NCI-H187 (cell line): ENCODE results near the gene ATCAY.
"Not testable (repeated sequence)": the region's sequence is repeated elsewhere in the genome, so short reads cannot be mapped to it uniquely, and the experiment has no call there.

Experiments
- DNase-seq, 2 experiments: peaks; one replicate each; lab custom pipeline; 2025; lab: John Stamatoyannopoulos, UW

The ATCAY gene

DNA sequence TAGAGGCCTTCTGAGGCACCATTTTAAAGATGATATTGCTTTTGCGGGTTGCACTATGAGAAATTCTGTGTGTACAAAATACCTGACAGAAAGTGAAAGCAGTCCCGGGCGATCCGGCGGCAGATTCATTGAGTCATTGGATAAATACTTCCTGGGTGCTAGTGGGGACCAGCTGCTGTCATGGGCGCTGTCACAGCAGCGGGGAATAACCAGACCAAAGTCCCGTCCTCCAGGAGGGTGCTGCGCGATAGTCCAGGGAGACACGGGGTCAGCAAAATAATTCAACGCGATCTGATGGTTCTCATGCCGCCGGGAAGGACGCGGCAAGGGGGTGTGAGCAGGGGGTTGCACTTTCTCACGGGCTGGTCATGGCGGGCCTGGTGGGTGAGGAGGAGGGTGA is 25.2 kb upstream of the ATCAY start:
- DNase-seq: no peak

DNA sequence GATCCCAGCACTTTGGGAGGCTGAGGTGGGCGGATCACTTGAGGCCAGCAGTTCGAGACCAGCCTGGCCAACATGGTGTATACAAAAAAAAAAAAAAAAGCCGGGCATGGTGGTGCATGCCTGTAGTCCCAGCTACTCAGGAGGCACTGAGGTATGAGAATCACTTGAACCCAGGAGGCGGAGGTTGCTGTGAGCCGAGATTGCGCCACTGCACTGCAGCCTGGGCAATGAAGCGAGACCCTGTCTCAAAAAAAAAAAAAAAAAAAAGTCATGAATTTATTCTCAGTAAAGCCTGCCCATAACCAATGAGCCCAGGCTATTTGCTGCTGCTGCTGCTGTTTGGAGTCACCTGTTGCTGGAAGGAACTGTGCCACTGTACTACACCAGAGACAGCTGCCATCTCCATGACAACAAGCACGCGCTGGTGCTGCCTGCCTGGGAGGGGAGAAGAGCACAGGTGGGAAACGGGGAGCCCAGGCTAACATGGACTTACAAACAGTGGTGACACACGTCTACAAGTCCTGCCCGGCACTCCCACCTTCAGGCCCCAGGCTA is 23.0 kb upstream of the ATCAY start:
- DNase-seq: no peak

DNA sequence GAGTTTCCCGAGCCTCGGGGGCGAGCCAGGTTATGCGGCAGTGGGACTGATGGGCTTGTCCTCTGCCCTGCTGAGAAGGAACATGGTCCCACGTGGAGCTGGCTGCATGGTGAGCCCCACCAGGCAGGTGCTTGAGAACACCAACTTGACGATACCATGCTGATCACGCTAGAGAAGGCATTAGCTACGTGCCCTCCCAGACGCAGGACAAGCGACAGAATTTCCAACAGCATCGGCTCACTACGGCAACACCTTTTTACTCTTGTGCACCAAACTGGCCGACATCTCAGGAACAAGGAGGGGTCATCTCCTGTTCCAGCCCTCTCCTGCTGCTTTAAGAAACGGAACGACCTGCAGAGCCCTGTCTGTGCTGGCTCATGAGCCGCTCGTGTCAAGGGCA is 20.0 kb upstream of the ATCAY start:
- no peak for DNase-seq

DNA sequence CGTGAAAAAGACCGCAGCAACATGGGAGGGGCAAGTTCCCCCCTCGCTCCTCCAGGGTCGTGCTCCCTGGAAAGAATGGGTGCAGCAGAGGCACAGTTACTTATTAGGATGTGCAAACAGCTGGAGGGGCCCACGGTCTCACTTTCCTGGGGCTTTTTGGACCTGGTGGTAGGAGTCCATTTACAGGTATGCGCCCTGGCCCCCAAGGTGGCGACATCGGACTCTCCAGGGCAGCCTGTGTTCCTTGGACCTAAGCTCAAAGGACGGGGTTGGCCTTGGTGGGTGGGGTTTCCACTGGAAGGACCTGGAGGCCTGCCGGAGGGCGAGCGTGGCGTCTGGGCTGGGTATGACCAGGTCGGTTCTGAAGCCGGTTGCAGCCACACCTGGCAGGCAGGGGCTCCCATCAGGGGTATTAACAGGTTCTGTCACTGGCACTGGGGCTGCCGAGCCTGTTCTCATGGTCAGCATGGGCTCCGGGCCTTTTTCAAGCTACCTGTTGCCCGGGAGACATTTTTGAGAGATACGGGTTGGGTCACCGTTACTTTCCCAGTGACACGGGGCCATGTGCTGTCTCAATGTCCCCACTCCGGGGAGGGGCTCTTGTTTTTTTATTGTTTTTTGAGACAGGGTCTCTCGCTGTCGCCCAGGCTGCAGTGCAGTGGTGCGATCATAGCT is 17.5 kb upstream of the ATCAY start:
- DNase-seq: no peak

DNA sequence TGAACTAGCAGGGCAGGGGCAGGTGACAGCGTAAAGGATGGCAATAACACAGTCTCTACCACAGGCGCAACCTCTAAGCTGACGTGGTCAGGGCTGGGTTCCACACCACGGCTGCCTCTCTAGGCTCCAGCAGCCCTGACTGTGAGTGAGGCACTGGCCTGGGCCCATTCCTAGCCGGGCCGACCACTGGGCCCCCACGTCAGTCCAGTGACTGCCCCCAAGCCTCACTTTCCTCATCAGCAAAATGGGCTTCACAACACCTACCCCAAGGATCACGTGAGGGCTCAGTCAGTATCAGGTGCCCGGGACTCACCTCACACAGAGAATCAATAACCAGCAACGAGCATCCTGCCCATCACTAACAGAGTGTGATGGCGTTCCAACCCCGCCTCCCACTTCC is 16.8 kb upstream of the ATCAY start:
- no peak for DNase-seq

DNA sequence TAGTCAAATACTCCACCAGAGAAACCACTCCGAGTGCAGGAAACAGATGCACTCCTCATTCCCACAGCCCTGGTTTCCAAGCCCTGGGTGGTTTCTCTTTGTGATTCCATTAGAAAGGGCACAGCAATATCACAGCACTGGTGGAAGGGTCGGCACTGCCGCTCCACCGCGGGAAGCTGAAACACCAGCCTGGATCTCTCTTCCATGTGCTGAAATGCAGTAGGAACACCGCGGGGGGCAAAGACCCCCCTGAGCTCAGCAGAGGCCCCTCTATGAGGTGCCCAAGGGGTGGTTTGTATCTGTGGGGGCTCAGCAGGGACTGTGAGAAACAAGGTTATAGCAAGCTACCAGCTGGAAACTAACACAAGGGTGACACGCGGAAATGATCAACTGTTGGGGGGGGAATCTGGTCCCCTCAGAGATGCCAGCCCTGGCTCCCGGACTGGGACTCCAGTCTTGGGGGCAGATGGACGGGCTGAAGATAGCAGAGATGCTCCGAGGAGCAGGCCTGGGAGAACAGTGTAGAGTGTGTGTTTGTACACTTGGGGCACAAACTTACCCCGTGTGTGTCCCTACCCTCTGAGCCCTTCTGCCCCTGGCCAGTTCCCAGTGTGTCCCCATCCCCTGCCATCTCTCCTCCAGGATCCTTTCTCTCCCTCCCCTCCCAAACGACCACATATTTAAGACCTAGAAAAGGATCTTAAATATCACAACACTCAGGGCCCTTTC is 13.4 kb upstream of the ATCAY start:
- DNase-seq: no peak

DNA sequence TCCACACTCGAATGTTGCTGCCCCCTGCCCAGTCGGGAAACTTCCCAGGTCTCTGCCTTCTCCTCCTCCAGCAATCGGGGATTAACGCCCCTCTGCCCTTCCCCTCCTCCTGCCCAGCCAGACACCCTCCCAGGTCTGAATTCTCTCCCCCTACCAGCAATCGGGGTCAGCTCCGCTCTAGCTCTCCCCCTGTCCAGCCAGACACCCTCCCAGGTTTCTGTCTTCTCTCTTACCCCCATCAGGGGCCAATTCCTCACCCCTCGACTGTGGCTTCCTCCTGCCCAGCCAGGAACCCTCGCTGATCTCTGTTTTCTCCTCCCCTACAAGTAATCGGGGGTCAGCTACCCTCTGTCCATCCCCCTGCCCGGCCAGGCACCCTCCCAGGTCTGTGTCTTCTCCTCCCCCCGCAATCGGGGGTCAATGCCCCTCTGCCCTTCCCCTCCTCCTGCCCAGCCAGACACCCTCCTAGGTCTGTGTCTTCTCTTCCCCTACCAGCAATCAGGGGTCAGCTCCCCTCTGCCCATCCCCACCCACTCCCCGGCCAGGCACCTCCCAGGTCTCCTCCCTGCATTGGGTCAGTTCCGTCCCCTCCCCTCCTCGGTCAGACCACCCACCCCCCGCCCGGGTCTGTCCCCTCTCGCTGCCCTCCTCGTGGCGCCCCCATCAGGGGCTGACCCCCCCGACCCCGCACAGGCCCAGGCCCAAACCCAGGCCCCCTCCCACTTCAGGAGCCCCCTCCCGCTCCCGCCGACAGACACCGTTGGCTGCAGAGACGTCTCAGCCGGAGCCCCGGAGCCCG is 12.3 kb upstream of the ATCAY start:
- DNase-seq: no peak

DNA sequence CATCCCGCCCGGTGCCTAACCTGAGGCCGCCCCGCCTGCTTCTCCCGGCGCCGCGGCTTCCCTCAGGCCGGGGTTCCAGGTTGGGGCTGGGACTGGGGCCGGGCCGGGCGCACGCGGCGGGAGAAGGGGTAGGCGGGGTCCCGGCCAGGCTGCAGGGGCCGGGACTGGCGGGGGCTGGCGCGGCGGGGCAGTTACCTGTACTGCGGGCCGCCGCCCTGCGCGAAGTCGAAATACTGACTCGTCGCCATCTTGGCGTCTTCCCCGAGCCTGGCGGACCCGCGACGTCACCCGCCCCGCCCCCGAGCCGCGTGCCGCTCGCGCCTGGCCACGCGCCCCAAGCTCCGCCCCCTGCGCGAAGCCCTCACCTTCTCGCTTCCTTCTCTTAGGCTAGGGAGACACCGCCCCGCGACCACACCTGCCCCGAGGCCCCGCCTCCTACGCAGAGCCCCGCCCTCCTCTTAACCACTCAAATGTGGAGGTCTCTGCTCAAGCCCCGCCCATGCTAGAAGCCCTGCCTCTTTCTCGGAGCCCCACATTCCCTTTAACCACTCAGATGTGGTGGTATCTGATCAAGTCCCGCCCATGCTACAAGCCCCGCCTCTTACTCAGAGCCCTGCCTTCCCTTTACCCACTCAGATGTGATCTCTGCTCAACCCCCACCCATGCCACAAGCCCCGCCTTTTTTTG is 11.6 kb upstream of the ATCAY start, which contains the start of gene ZFR2:
Gene ZFR2 (minus strand): TSS at position 269 of the 687 bp plus-strand sequence. CDS start 21 bp downstream, at position 248.
- DNase-seq: no peak

DNA sequence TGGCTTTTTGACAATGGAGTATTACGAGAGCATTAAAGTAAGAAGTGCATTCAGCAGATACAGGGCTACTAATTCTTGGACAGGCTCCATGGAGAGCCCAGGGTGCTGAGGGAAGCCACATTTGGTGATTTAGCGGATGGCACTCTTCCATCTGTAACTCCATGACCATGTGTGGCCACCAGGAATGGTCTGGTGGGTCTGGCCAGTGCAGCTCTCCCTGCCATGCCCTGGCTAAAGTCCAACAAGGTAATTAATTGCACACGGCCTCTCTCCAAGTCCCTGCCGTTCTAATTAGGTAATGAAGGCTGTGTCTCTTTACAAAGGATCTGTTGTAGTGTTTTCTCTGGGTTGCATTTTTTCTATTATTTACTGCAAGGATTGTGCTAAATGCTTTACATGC is 7.3 kb upstream of the ATCAY start:
- no peak for DNase-seq

DNA sequence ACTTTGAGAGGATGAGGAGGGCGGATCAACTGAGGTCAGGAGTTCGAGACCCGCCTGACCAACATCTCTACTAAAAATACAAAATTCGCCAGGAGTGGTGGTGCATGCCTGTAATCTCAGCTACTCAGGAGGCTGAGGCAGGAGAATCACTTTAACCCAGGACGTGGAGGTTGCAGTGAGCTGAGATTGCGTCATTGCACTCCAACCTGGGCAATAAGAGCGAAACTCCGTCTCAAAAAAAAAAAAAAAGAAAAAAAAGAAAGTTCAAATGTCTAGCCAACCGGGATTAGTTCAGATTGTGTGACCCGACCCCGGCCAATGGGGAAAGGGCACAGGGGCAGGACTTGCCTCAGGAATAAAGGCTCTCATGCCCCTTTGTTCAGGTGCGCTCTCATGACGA is 5.8 kb upstream of the ATCAY start:
- DNase-seq: not testable (repeated sequence)

DNA sequence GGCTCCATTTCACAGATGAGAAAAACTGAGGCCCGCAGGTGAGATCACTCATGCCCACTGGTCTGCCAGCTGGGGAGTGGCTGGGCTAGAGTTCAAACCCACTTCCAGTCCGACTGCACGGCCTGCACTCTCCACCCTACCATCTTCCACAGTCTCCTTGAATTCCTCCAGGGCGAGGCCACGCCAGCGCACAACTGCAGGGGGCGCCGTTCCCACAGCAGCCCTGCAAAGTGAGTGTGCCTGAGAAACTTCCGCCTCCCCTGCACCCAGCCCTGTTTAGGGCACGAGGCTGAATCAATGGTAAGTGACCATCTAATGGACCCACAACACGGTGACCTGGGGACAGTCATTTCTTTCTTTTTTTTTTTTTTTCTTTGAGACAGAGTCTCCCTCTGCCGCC is 829 bp upstream of the ATCAY start:
- no peak for DNase-seq

DNA sequence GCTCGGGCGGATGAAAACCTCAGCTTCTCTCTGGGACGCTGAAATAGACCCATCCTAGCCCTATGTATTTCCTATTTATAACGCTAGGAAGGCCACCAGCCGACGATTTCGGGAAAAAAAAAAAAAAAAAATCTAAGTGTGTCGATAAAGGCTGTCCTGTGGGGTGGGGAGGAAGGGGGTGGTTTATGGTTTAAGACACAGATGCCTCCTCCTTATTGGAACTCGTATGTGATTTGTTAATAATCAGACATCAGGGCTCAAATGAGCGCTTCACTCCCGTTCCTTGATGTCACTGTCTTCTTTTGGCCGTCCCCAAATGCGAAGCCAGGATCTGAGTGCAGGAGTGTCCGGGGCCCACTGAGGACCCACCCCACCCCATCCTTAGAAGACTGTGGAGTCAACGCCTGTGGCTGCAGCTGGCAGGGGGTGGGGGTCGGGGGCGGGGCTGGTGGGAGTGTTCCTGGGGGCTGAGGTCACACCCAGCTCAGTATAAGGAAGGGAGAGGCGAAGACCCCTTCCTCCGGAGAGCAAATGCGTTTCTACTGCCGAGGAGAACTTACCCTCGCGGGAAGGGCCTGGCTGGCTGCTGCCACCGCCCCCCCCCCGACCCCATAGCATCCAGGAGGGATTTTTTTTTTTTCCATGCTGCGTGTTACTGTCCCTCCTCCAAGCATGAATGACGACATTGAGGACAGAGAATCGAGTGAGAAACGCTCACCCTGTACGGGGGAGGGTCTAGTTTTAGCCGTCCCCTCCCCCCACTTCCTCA is 971 bp downstream of the ATCAY start:
- no peak for DNase-seq

DNA sequence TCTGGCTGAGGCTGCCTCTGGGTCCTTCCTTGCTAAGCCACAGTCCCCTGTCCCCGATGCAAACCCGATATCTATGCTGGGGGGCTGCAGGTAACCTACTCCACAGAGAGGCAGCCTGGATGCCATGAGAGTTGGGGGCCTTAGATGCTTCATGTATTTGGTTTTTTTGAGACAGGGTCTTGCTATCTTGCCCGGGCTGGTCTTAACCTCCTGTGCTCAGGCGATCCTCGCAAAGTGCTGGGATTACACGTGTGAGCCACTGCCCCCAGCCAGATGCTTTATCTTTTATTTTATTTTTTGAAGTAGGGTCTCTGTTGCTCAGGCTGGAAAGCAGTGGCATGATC is 1.5 kb downstream of the ATCAY start:
- DNase-seq: no peak

DNA sequence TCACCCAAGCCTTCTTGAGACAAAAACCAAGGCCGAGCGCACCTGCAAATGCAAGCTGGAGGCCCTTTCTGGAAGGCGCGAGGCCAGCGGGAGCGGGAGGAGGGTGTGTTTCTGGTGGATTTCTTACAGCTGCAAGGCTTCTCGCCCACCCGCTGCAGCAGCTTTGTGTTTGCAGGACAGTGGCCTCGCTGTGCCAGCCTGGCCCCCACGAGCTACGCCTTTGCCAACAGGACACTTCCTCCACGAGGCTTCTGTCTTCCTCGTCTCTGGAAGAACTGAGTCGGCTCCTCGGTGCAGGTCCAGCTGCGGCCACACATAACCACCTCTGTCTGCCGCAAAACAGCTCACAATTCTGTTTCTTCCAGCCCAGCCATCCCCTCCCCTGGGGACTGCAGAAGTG is 10.1 kb downstream of the ATCAY start:
- DNase-seq: no peak

DNA sequence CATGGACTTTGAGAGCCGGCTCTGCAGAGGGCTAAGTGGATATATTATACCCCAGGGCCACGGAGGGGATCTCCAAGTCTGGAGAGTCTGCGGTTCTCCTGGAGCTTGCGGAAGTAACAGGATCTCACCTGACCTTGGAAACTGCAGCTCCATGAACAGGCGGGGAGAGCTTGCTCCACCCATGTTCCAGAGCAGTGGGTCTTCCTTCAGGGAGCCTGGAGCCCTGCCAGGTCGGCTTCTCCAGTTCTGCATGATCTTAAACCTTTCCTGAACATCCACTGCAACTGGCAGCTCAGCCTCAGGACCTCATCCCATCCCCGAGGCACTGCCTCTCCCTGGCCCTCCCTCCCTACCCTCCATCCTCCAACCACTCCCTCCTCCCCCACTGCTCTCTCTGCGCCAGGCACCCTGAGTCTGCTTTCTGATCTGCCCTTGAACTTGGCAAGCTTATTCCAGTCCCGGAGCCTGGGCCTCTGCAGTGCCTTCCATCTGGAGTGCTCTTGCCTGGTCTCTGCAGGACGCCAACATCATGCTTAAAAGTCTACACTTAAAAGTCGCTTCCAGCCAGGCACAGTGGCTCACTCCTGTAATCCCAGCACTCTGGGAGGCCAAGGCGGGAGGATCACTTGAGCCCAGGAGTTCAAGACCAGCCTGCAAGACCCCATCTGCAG is 13.2 kb downstream of the ATCAY start:
- peak; percentile 36 to 67 for DNase-seq

DNA sequence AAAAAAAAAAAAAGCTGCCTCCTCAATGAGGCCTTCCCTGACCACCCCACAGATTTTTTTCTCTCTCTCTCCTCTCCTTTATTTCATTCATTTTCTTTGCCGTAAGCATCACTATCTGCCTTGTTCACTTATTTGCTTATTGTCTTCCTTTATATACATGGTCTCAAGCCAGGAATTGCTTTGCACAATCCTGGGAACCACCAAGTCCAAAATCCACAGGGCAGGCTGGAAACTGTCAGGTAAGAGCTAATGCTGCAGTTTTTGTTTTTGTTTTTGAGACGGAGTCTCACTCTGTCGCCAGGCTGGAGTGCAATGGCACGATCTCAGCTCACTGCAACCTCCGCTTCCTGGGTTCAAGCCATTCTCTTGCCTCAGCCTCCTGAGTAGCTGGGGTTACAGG is 14.5 kb downstream of the ATCAY start:
- DNase-seq: not testable (repeated sequence)

DNA sequence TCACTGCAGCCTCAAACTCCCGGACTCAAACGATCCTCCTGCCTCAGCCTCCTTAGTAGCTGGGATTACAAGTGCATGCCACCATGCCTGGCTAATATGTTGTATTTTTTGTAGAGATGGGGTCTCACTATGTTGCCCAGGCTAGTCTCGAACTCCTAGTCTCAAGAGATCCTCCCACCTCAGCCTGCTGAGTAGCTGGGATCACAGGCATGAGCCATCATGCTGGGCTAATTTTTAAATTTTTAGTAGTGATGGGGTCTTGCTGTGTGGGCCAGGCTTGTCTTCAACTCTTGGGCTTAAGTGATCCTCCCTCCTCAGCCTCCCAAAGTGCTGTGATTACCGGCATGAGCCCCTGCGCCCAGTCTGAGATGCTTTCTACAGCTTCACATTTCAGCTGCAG is 15.3 kb downstream of the ATCAY start:
- no peak for DNase-seq

DNA sequence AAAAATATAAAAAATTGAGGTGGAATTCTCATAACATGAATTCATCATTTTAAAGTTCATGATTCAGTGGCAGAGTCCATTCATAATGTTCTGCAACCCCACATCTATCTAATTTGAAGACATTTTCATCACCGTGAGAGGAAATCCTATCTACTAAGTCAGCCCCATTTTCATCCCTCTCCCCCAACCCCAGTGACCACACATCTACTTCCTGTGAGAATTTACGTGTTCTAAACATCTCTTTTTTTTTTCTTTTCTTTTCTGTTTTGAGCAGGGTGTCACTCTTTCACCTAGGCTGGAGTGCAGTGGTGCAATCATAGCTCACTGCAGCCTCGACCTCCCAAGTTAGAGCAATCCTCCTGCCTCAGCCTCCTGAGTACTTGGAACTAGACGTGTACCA is 17.5 kb downstream of the ATCAY start:
- DNase-seq: no peak

DNA sequence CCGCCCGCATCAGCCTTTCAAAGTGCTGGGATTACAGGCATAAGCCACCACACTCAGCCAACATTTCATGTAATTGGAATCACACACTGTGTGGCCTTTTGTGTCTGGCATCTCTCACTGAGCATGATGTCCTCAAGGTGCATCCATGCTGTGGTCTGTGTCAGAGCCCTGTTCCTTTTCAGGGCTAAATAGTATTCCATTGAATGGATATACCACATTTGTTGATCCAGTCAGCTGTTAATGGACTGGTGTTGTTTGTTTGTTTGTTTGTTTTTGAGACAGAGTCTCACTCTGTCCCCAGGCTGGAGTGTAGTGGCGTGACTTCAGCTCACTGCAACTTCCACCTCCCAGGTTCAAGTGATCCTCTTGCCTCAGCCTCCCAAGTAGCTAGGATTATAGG is 17.9 kb downstream of the ATCAY start:
- DNase-seq: no peak

DNA sequence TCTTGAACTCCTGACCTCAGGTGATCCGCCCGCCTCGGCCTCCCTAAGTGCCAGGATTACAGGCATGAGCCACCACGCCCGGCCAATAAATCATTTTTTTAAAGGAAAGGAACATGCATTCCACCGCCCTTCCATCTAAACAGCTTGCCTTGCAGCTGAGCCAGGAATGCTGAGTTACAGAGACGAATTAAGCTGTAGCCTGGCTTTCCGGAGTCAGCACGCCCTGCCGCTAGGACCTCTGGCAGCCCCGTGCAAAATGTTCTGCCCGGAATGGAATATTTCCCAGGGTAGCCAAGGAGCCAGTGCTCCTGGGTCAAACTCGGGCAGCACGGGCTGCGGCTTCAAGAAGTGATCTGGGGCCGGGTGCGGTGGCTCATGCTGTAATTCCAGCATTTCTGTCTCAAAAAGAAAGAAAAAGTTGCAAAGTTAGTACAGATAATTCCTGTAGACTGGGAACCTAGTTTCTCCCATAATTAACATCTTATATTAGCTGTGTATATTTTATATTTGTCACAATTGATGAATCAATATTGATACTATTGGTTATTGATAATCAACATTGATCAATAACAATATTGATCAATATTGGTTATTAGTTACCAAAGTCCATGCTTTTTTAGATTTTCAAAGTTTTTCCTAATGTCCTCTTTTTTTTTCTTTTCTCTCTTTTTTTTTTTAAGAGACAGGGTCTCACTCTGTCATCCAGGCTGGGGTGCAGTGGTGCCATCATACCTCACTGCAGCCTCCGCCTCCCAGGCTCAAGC is 19.2 kb downstream of the ATCAY start:
- DNase-seq: no peak
